H1 (cell line): ENCODE results near the gene PSMB3. TPM values are rescaled to one million over a fixed set of nuclear protein-coding genes. Genes with fewer than 3 reads are reported as not detected.

Source experiments
- SP1 ChIP-seq: IDR thresholded peaks from 2 replicates; pipeline ENCODE4 v1.6.1; 2011; ENCODE audit warnings: low read depth, low read length
- polyA plus RNA-seq, 7 experiments: library from polyadenylated mRNA; depleted of rRNA in 3 of 7; stranded (reverse) in 5 of 7; unstranded in 2 of 7; fragments of >200 nt in 5 of 7; fragments of 200-250 nt in 2 of 7; gene quantifications; 1 replicate in 5 of 7; 2 replicates in 1 of 7; 4 replicates in 1 of 7; pipeline versions ENCODE4 v1.2.1 to v1.2.3, GENCODE V29; 2011 to 2013; ENCODE audit warnings: missing spikeins in 2 of 7, mixed read lengths in 2 of 7
- total RNA-seq: library from RNA; stranded (reverse); fragmentation: NEBNext Ultra II Directional; extraction: Animal tissue kit (Norgen Biotek cat#: 25700); gene quantifications from 2 replicates; pipeline ENCODE4 v1.2.1, GENCODE V29; 2021
- TF ChIP-seq, protein P1 (sequence below), 3 experiments: IDR thresholded peaks; 1 replicate in 2 of 3; 2 replicates in 1 of 3; pipeline versions ENCODE4 v1.5.1 to v1.6.1; 2011; ENCODE audit warnings: low read length in 3 of 3, mild to moderate bottlenecking in 3 of 3, inconsistent platforms in 2 of 3, low read depth in 1 of 3, moderate library complexity in 1 of 3; ENCODE audit not compliant: insufficient read depth in 1 of 3; ENCODE audit errors: control extremely low read depth in 1 of 3
- TF ChIP-seq, protein P2 (sequence below): fragments of 300-600 bp; sonication (generic); IDR thresholded peaks from 2 replicates; pipeline ENCODE4 v1.7.1; 2012; ENCODE audit warnings: low read length, moderate library complexity, mild to moderate bottlenecking, inconsistent platforms; ENCODE audit not compliant: insufficient replicate concordance

Gene PSMB3
- total and polyA plus RNA-seq, 2 of the 8 experiments (the other 6 are each of a cell fraction or from before 2014, with no cell fraction given) = 291 to 914 TPM

DNA sequence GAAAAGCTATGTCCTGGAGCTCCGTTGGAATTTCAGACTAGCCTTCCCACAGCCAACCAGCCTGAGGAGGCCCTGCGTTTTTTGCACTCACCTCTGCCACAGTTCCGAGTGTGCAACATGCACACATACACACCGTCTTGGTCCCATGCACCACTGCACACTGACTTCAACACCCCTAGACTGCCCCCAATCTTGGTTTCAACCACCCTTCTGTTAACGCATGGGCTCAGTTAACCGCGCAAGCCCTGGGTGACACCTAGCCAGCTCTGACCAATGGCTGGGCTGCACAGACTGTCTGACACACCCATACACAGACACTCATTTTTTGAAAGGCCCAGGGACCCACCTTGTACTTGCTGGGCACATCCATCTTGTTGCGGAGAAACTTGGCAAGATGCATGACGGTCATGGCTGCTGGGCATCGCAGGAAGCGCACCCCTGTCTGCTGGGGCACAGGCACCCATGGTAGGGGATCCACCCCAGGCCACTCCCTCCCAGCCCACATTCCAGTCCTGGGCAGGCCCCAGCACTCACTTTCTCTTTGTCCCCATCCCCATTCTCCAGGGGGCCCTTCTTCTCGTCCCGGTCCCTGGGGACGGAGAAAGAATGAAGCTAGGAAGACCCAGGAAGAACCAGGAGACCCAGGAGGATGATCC, 14.4 kb upstream of the PSMB3 start (continued):
- TF ChIP-seq, protein P1, sequence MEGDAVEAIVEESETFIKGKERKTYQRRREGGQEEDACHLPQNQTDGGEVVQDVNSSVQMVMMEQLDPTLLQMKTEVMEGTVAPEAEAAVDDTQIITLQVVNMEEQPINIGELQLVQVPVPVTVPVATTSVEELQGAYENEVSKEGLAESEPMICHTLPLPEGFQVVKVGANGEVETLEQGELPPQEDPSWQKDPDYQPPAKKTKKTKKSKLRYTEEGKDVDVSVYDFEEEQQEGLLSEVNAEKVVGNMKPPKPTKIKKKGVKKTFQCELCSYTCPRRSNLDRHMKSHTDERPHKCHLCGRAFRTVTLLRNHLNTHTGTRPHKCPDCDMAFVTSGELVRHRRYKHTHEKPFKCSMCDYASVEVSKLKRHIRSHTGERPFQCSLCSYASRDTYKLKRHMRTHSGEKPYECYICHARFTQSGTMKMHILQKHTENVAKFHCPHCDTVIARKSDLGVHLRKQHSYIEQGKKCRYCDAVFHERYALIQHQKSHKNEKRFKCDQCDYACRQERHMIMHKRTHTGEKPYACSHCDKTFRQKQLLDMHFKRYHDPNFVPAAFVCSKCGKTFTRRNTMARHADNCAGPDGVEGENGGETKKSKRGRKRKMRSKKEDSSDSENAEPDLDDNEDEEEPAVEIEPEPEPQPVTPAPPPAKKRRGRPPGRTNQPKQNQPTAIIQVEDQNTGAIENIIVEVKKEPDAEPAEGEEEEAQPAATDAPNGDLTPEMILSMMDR (IDR thresholded peaks at IDR 0.05; ENCODE audit: control extremely low read depth in 1 of 3, insufficient read depth in 1 of 3, low read depth in 1 of 3, low read length in 3 of 3) = no peak
- TF ChIP-seq, protein P2, sequence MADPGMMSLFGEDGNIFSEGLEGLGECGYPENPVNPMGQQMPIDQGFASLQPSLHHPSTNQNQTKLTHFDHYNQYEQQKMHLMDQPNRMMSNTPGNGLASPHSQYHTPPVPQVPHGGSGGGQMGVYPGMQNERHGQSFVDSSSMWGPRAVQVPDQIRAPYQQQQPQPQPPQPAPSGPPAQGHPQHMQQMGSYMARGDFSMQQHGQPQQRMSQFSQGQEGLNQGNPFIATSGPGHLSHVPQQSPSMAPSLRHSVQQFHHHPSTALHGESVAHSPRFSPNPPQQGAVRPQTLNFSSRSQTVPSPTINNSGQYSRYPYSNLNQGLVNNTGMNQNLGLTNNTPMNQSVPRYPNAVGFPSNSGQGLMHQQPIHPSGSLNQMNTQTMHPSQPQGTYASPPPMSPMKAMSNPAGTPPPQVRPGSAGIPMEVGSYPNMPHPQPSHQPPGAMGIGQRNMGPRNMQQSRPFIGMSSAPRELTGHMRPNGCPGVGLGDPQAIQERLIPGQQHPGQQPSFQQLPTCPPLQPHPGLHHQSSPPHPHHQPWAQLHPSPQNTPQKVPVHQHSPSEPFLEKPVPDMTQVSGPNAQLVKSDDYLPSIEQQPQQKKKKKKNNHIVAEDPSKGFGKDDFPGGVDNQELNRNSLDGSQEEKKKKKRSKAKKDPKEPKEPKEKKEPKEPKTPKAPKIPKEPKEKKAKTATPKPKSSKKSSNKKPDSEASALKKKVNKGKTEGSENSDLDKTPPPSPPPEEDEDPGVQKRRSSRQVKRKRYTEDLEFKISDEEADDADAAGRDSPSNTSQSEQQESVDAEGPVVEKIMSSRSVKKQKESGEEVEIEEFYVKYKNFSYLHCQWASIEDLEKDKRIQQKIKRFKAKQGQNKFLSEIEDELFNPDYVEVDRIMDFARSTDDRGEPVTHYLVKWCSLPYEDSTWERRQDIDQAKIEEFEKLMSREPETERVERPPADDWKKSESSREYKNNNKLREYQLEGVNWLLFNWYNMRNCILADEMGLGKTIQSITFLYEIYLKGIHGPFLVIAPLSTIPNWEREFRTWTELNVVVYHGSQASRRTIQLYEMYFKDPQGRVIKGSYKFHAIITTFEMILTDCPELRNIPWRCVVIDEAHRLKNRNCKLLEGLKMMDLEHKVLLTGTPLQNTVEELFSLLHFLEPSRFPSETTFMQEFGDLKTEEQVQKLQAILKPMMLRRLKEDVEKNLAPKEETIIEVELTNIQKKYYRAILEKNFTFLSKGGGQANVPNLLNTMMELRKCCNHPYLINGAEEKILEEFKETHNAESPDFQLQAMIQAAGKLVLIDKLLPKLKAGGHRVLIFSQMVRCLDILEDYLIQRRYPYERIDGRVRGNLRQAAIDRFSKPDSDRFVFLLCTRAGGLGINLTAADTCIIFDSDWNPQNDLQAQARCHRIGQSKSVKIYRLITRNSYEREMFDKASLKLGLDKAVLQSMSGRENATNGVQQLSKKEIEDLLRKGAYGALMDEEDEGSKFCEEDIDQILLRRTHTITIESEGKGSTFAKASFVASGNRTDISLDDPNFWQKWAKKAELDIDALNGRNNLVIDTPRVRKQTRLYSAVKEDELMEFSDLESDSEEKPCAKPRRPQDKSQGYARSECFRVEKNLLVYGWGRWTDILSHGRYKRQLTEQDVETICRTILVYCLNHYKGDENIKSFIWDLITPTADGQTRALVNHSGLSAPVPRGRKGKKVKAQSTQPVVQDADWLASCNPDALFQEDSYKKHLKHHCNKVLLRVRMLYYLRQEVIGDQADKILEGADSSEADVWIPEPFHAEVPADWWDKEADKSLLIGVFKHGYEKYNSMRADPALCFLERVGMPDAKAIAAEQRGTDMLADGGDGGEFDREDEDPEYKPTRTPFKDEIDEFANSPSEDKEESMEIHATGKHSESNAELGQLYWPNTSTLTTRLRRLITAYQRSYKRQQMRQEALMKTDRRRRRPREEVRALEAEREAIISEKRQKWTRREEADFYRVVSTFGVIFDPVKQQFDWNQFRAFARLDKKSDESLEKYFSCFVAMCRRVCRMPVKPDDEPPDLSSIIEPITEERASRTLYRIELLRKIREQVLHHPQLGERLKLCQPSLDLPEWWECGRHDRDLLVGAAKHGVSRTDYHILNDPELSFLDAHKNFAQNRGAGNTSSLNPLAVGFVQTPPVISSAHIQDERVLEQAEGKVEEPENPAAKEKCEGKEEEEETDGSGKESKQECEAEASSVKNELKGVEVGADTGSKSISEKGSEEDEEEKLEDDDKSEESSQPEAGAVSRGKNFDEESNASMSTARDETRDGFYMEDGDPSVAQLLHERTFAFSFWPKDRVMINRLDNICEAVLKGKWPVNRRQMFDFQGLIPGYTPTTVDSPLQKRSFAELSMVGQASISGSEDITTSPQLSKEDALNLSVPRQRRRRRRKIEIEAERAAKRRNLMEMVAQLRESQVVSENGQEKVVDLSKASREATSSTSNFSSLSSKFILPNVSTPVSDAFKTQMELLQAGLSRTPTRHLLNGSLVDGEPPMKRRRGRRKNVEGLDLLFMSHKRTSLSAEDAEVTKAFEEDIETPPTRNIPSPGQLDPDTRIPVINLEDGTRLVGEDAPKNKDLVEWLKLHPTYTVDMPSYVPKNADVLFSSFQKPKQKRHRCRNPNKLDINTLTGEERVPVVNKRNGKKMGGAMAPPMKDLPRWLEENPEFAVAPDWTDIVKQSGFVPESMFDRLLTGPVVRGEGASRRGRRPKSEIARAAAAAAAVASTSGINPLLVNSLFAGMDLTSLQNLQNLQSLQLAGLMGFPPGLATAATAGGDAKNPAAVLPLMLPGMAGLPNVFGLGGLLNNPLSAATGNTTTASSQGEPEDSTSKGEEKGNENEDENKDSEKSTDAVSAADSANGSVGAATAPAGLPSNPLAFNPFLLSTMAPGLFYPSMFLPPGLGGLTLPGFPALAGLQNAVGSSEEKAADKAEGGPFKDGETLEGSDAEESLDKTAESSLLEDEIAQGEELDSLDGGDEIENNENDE = no peak
- TF ChIP-seq SP1 = no peak
- TF ChIP-seq, all 59 proteins: peak for 0
